ENCODE results near the gene CCNJL. TPM values are rescaled to one million over a fixed set of nuclear protein-coding genes. Genes with fewer than 3 reads are reported as not detected.

The CCNJL gene
- total and polyA plus RNA-seq, 4 donors, result 9.1 to 22.3 (median 13.4) TPM

DNA sequence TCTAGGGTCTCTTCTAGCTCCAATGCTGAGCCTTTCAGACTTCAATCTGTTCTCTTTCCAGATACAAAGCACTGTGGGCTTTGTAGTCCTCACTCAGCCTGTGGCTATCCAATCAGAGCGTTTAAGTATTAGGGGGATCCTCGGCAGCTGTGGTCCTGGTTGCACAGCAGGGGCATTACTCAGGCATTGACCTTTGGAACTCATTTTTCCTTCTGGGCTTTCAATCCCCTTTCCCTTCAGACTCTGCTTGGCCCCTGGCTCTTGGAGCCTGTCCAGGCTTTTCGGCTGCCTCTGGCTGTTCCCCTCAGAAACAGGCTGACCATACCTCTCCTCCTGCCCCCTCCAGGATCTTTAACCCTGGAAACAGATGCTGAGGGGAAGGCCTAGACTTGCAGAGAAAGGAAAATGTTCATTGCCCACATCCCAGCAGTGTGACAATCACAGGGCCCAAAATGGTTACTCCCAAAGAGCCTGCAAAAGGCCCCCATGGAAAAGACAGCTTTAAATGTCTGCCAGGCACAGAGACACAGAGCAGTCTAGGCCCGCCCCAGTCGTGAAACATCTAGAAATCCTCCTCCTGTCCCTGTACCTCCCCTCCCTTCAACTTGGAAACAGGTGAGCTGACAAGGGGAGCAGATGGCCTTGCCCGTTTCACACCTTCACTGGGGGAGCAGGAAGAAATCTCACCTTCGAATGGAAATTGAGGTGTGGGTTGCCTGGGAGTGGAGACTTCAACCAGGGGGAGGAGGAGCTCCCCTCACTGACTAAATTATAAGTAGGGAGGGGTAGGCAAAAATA is 44.4 kb upstream of the CCNJL start:
- DNase-seq, result peak in 2 of 3 donors; percentile 36 to 55
- Histone ChIP-seq H3K27ac (ENCODE audit: low read depth in 1 of 2, low read length in 1 of 2) (no peak overlapping the region), H3K4me3 (no peak overlapping the region), H3K9me3 (ENCODE audit: control insufficient read depth in 4 of 4, insufficient read depth in 3 of 4, low read length in 3 of 4) (no peaks in the 10 kb centered on the region), H3K36me3 (ENCODE audit: control insufficient read depth in 4 of 4, insufficient read depth in 4 of 4, low read length in 4 of 4) (no peaks in the 10 kb centered on the region), H3K27me3 (ENCODE audit: control insufficient read depth in 3 of 3, insufficient read depth in 3 of 3, low read length in 2 of 3) (no peaks in the 10 kb centered on the region), H3K9ac (ENCODE audit: insufficient read depth in 1 of 2, low read length in 2 of 2) (peak overlapping the region in 1 of 2 donors; percentile 28), H3K4me1 (ENCODE audit: control insufficient read depth in 5 of 5, insufficient read depth in 5 of 5, low read length in 5 of 5) (peaks cover 0 to 27% (median 9%) of the 10 kb centered on the region in 5 donors)
- WGBS, 2 donors, result 74 to 75% methylated on average over 7 of the region's 7 CpGs
- no peak for ATAC-seq (ENCODE audit: insufficient read depth, low FRiP score)
- TF ChIP-seq, protein P1, sequence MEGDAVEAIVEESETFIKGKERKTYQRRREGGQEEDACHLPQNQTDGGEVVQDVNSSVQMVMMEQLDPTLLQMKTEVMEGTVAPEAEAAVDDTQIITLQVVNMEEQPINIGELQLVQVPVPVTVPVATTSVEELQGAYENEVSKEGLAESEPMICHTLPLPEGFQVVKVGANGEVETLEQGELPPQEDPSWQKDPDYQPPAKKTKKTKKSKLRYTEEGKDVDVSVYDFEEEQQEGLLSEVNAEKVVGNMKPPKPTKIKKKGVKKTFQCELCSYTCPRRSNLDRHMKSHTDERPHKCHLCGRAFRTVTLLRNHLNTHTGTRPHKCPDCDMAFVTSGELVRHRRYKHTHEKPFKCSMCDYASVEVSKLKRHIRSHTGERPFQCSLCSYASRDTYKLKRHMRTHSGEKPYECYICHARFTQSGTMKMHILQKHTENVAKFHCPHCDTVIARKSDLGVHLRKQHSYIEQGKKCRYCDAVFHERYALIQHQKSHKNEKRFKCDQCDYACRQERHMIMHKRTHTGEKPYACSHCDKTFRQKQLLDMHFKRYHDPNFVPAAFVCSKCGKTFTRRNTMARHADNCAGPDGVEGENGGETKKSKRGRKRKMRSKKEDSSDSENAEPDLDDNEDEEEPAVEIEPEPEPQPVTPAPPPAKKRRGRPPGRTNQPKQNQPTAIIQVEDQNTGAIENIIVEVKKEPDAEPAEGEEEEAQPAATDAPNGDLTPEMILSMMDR (IDR thresholded peaks at IDR 0.05; ENCODE audit: control extremely low read depth, extremely low read depth), result no peak

DNA sequence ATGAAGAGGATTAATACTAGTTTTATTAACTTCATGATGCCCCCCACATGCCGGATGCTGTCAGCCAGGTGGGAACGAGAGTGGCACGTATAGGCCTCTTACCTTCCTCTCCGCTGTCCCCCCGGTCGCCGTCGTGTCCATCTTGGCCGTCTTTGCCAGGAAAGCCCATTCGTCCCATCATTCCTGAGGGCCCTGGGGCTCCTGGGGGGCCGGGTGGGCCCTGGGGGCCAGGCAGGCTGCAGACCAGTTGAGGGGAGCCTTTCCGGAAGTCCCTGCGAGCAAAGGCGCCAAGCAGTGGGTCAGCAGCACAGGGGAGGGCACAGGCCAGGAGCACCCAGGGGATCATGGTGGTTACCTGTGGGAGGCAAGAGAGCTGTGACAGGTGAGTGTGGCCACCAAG is 42.3 kb upstream of the CCNJL start:
- 94 to 95% methylated on average over 14 of the region's 14 CpGs for WGBS, 2 donors
- no peaks in the 10 kb centered on the region for H3K9me3 ChIP-seq (ENCODE audit: control insufficient read depth in 4 of 4, insufficient read depth in 3 of 4, low read length in 3 of 4)

DNA sequence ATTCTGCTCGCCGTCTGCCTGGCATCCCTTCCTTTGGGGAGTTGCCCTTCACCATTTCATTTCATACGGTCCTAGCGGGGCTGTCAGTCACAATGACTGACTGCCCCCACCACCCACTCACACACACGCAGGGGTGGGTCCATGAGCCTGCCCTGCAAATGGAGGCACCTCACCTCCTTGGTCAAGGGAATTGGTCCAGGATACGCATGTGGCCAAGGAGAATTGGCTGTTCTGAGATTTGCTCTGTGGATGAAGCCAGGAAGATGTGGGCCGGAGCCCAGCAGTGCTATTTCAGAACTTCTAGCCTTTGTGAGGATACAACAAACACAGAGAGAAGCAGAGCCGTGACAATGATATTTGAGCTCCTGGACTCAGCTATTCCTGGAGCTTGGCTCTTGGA is 41.0 kb upstream of the CCNJL start:
- DNase-seq (no peak), ATAC-seq (ENCODE audit: insufficient read depth, low FRiP score) (no peak)
- Histone ChIP-seq H3K4me1 (ENCODE audit: control insufficient read depth in 5 of 5, insufficient read depth in 5 of 5, low read length in 5 of 5) (peaks cover 0 to 27% (median 0%) of the 10 kb centered on the region in 5 donors), H3K27me3 (ENCODE audit: control insufficient read depth in 3 of 3, insufficient read depth in 3 of 3, low read length in 2 of 3) (no peaks in the 10 kb centered on the region), H3K9ac (ENCODE audit: insufficient read depth in 1 of 2, low read length in 2 of 2) (no peak overlapping the region), H3K4me3 (no peak overlapping the region), H3K36me3 (ENCODE audit: control insufficient read depth in 4 of 4, insufficient read depth in 4 of 4, low read length in 4 of 4) (no peaks in the 10 kb centered on the region), H3K9me3 (ENCODE audit: control insufficient read depth in 4 of 4, insufficient read depth in 3 of 4, low read length in 3 of 4) (no peaks in the 10 kb centered on the region), H3K27ac (ENCODE audit: low read depth in 1 of 2, low read length in 1 of 2) (no peak overlapping the region)
- WGBS, 2 donors, result 86 to 93% methylated on average over 8 of the region's 8 CpGs
- TF ChIP-seq, protein P1 (IDR thresholded peaks at IDR 0.05; ENCODE audit: control extremely low read depth, extremely low read depth), result no peak

More for the DNA sequence above, 42.3 kb upstream of the CCNJL start:
- no peak overlapping the region for H3K4me3 ChIP-seq
- no peak overlapping the region for H3K9ac ChIP-seq (ENCODE audit: insufficient read depth in 1 of 2, low read length in 2 of 2)
- TF ChIP-seq, protein P1 (IDR thresholded peaks at IDR 0.05; ENCODE audit: control extremely low read depth, extremely low read depth), result no peak
- DNase-seq, result no peak
- no peaks in the 10 kb centered on the region for H3K36me3 ChIP-seq (ENCODE audit: control insufficient read depth in 4 of 4, insufficient read depth in 4 of 4, low read length in 4 of 4)
- H3K4me1 ChIP-seq (ENCODE audit: control insufficient read depth in 5 of 5, insufficient read depth in 5 of 5, low read length in 5 of 5), result peaks cover 0 to 27% (median 9%) of the 10 kb centered on the region in 5 donors
- ATAC-seq (ENCODE audit: insufficient read depth, low FRiP score), result no peak
- no peak overlapping the region for H3K27ac ChIP-seq (ENCODE audit: low read depth in 1 of 2, low read length in 1 of 2)
- no peaks in the 10 kb centered on the region for H3K27me3 ChIP-seq (ENCODE audit: control insufficient read depth in 3 of 3, insufficient read depth in 3 of 3, low read length in 2 of 3)

Data from lung (tissue), 12 donors.